ENCODE data around the gene PHF3.

GRCh38 chr6:63673692-63674091, 38.1 kb downstream of the PHF3 start:
- TF ChIP-seq CTCF (conservative IDR thresholded peaks at IDR 0.05; ENCODE audit: low read length) = no peak
- TF ChIP-seq EZH2phosphoT487 (IDR thresholded peaks at IDR 0.05; ENCODE audit: borderline replicate concordance, low read depth, low read length) = no peak

Measured in OCI-LY7 (cell line).